ENCODE measurements around the gene MXRA8.
A peak's percentile ranks its signal among the peaks of the same experiment; 100 is the strongest.
"Not testable (repeated sequence)": the region's sequence is repeated elsewhere in the genome, so short reads cannot be mapped to it uniquely, and the experiment has no call there.

The MXRA8 gene

DNA sequence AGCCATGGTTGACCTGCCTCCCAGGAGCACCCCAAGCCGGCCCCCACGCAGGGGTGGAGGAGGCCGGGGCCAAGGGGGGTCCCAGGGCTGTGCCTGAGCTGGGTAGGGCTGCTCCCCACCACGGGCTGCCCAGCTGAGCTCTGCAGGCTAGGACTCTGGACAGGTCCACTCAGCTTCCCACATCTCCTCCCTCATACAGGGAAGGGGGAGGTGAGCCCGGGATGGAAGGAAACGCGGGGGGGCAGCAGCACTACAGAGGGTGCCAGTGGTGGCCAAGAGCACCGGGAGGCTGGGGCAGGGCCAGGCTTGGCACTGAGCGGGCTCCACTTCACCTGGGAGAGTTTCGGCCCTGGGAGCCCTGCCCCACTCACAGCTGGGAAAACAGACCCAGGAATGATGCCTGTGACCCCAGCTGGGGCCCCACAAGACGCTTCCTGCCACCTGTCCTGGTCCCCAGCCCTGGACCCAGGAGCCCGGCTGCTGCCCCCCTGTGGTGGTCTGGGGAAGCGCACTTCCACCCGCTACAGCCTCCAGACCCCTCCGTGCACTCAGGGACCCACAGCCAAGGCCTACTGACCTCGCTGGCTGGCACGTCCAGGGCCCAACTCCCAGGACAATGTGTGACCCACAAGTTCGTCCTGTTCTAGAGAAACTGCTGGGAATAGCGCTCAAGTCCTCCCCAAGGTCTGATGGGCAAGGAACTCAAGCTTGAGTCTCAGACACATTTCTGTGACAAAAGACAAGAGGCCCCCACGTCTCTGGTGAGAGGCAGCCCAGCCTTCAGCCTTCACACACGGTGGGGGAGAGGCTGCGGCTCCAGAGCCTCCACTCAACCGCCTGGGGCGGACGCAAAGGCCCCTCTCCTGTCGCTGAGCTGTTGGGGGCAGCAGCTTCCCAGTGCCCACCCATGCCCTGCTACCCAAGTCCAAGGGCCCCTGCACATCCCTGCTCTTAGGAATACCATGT is 13.7 kb upstream of the MXRA8 start:
- DNase-seq (ENCODE audit: low read depth, low spot score): peak; percentile 42
- no peak overlapping the region for H3K4me3 ChIP-seq (ENCODE audit: low read length)

DNA sequence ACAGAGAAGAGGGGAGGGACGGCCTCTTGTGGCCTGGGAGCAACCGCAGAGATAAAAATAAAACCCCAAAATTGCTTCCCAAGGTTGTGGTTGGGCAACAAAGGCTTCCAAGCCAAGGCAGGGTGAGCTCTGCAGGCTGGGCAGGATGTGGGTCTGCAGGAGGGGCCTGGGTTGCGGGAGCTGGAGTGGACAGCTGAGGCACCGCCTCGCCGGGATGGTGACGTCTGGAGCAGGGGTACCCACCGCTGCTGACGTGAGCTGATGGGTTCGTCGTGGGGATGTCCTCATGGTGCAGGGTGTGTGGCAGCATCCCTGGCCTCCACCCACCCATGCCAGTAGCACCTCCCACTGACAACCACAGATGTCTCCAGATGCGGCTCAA is 13.0 kb upstream of the MXRA8 start:
- DNase-seq (ENCODE audit: low read depth, low spot score): peak; percentile 84
- no peak overlapping the region for H3K4me3 ChIP-seq (ENCODE audit: low read length)

DNA sequence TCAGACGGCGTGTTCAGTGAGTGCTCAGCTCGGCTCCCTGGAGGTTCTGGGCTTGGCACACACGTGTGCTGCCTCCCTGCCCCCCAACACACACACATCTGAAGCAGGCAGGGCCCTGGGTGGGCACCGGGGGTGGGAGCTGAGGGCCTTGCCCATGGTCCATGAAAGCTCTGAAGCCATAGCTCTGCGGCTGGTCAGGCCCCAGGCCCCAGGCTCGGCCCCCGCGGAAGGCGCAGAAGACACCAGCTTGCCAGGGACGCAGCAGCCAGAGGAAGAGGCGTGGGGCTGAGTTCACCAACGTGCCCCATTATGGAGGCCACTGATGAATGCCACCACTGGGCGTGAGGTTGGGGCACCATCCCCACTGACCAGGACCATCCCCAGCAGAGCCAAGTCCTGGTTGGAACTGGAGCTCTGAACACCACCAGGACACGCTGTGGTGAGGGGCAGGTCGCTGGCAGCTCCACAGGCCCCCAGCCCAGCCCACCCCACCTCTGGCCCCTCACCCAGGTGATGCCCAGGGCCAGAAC is 12.5 kb upstream of the MXRA8 start:
- no peak overlapping the region for H3K4me3 ChIP-seq (ENCODE audit: low read length)
- DNase-seq (ENCODE audit: low read depth, low spot score): no peak

DNA sequence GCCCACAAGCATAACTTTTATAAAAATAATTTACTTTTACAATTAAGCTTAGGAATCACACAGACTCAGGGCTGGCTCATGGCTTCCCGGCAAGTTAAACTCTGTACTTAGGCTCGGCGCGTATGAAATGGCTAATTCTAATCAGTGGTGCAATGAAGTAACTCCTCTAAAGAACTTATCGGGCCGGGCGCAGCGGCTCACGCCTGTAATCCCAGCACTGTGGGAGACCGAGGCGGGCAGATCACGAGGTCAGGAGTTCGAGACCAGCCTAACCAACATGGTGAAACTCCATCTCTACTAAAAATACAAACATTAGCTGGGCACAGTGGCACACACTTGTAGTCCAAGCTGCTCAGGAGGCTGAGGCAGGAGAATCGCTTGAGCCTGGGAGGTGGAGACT is 11.7 kb upstream of the MXRA8 start:
- not testable (repeated sequence) for H3K4me3 ChIP-seq (ENCODE audit: low read length); DNase-seq (ENCODE audit: low read depth, low spot score)

DNA sequence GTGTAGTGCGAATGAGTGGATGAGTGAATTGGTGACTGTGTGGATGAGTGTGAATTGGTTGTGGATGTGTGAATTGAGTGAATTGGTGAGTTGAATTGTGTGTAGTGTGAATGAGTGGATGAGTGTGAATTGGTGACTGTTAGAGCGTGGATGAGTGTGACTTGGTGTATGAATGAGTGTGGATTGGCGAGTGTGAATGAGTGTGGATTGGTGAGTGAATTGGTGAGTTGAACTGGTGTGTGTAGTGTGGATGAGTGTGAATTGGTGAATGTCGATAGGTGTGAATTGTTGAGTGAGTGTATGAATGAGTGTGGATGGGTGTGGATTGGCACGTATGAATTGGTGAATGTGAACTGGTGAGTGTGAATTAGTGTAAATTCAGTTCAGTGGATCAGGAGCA is 9.0 kb upstream of the MXRA8 start:
- no peak for DNase-seq (ENCODE audit: low read depth, low spot score)
- H3K4me3 ChIP-seq (ENCODE audit: low read length): no peak overlapping the region

DNA sequence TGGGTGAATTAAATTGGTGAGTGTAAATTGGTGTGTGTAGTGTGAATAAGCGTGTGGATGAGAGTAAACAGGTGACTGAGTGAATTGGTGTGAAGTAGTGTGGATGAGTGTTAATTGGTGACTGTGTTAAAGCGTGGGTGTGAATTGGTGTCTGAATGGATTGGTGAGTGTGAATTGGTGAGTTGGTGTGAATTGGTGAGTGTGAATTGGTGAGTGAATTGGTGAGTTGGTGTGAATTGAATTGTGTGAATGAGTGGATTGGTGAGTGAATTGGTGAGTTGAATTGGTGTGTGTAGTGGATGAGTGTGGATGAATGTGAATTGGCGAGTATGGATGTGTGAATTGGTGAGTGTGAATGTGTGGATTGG is 8.3 kb upstream of the MXRA8 start:
- DNase-seq (ENCODE audit: low read depth, low spot score): no peak
- no peak overlapping the region for H3K4me3 ChIP-seq (ENCODE audit: low read length)

DNA sequence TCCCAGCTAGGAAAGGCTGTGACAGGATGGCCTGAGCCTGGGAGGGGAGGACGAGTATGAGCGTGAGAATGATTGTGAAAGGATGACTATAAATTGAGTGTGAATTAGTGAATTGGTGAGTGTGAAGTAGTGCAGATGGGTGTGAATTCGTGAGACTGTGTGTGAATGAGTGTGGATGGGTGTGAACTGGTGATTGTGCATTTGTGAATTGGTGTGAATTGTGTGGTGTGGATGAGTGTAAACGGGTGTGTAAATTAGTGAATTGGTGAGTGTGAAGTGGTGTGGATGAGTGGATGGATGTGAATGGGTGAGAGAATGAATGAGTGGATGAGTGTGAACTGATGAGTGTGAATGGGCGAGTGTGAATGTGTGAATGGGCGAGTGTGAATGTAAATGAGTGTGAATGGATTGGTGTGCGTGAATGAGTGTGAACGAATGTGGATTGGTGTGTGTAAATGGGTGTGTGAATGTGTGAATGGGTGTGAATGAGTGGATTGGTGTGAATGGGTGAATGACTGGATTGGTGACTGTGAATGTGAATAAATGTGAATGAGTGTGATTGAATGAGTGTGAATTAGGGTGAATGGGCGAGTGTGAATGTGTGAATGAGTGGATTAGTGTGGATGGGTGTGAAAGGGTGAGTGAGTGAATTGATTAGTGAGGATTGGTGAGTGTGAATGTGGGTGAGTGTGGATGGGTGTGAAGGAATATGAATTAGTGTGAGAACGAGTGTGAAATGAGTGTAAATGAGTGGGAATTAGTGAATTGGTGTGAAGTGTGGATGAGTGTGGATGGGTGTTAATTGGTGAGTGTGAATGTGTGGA is 7.7 kb upstream of the MXRA8 start:
- H3K4me3 ChIP-seq (ENCODE audit: low read length): no peak overlapping the region
- DNase-seq (ENCODE audit: low read depth, low spot score): no peak

DNA sequence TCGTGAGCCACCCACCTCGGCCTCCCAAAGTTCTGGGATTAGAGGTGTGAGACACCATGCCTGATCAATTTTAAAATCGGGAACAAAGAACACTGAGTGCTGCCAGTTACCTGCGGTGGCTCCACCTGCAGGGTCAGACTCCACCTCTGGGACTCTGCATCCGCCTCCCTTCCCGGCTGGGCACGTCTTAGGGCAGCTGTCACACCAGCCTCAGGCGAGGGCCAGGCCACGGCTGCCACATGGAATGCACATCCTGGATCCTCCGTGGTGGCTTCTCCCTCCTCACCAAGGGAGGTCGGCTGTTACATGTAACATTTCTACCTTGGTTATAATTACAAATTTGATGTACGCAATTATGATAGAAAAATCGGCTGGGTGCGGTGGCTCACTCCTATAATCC is 5.9 kb upstream of the MXRA8 start:
- no peak for DNase-seq (ENCODE audit: low read depth, low spot score)
- H3K4me3 ChIP-seq (ENCODE audit: low read length): no peak overlapping the region

DNA sequence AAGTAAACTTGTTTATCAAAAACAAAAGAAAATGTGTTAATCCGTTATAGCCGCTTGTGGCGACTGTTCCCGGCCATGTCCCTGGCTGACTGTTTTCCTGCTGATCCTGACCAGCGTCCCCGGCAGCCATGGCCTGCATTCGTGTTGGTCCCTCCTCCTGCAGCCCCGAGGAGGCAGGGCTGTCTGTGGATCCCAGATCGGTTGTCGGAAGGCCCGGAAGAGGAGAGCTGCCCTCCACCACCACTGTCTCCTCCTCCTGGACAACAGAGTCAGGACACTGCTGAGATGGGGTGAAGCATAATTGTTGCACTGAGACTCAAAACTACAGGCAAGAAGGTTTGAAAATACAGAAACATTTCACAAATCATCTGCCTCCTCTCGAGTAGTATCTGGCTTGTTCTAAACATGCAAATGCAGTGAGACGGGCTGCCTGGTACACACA is 3.6 kb upstream of the MXRA8 start:
- DNase-seq (ENCODE audit: low read depth, low spot score): no peak

DNA sequence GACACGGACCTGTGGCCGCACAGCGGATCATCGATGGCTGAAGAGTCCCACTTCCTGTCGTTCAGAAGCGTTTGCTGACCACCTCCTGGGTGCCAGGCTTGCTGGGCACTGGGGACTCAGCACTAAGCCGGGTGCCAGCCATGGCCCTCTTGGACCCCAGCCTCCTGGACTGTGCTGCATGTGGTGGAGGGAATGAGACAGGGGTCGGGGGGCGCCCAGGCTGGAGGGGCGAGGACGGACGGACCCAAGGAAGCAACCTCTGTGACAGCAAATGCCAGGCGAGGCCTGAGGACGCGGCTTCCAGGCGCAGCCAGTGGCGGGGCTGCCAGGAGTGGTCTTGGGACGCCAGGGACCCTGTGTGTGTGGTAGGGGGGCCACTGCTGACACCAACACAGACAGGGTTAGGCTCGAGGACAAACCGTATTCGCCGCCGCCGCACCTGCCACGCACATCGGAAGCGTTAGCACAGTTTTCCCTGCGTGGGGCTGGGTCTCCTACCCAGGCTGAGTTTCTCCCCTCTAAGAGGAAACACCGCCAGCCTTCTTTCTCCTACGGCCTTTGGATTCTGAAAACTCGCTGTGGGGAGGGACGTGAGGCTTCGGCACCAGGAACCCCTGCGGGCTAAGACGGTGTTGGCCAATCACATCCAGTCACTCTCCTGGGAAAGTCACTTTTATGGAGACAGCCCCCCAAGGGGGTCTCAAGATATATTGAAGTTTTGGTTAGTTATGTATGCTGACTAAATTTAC is 3.1 kb upstream of the MXRA8 start:
- no peak for DNase-seq (ENCODE audit: low read depth, low spot score)
- no peak overlapping the region for H3K4me3 ChIP-seq (ENCODE audit: low read length)

More for the DNA sequence above, 3.6 kb upstream of the MXRA8 start:
- no peak overlapping the region for H3K4me3 ChIP-seq (ENCODE audit: low read length)

DNA sequence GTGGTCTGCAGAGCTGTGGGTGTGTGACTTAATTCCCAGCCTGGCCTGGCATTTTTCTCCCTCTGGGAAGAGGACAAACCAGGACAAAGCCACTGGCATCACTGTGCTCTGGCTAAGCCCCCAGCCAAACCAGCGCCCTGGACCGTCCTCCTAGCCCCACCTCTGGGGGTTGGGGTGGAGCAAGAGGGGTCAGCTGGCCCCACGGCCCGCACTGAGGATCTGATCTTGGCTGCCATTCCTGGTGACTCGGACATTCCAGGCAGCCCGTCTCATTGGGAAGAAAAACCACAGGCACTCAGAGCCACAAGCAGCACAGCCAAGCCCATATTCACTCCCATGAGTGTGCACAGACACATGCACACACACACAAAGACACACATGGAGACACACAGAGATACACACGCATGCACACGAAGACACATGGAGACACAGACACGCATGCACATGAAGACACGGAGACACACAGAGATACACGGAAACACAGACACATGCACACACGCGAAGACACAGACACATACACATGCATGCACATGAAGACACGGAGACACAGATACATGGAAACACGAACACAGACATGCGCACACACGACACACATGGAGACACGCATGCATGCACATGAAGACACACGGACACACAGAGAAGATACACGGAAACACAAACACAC is 2.3 kb upstream of the MXRA8 start:
- H3K4me3 ChIP-seq (ENCODE audit: low read length): no peak overlapping the region
- DNase-seq (ENCODE audit: low read depth, low spot score): no peak

DNA sequence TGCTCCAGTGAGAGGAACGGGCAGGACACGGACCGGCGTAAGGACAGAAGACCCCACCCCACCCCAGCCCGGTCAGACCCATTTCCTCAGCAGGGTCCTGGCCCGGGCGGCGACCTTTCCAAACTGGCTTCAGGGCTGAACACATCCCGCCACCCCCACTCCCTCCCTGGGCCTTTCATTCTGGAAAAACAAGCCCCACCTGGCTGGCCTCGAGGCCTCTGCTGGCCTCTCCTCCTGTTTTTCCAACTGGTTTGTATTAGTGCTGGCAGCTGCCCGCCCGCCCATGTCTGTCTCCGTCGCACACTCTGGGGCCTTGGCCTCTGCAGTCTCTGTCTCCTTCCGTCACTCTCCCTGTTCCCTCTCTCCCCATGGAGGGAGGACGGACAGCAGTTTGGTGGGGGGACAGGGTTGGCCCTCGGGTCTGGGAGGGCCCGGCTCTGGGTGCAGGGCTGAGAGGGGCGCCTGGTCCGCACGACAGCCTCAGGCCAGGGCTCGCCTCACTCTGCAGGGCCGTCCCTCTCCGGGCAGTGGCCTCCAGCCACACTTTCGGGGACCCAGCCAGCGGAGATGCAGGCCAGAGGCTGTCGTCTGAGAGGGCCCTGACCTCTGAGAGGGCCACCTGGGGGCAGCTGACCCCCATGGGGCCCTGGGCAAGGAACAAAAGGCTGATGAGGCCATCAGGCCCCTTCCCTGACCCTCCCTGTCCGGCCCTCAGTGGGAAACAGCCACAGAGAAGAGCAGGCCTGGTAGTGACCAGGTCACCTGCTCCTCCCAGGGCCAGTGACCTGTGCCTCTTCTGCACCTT is 1.5 kb upstream of the MXRA8 start:
- H3K4me3 ChIP-seq (ENCODE audit: low read length): no peak overlapping the region
- no peak for DNase-seq (ENCODE audit: low read depth, low spot score)

DNA sequence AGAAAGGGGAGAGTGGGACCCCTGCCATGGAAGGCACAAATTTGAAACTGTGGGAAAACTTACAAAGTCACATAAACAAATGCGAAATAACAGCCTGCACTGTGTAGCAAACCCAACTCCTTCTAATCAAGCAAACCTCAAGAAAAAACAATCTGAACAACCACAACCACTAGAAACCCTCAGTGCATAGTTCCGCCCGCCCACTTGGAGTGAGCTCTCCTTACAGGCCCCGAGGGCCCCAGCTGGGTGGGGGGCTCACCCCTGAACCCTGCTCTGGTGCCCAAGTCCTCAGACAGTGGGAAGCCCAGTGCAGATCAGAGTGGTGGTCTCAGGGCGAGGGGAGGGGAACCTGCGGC is 931 bp upstream of the MXRA8 start:
- peak; percentile 46 for DNase-seq (ENCODE audit: low read depth, low spot score)

DNA sequence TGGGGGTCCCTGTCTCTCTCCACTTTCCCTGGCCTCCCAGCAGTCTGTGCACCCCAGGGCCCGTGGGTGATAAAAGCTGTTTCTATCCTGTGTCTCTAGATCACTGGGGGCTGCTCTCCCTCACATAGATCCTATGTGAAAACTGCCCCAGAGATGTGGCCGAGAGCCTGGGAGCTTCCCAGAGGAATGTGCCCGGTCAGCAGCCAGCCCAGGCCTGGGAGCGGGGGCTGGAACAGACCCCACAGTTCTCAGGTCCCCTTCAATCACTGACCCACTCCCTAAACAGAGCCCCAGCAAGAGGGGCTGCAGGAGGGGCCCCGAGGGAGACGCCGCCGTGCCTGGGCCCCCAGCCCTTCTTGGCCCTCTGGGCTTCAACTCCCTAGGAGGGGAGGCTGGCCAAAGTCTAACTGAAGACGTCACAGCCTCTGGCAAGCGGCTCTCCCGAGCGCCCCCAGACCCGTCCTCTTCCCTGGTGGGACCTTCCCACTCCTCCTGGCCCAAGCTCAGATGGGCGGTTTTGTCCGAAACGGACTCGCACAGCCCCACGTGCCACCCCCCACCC is 403 bp downstream of the MXRA8 start:
- H3K4me3 ChIP-seq (ENCODE audit: low read length): no peak overlapping the region

More for the DNA sequence above, 931 bp upstream of the MXRA8 start:
- no peak overlapping the region for H3K4me3 ChIP-seq (ENCODE audit: low read length)

DNA sequence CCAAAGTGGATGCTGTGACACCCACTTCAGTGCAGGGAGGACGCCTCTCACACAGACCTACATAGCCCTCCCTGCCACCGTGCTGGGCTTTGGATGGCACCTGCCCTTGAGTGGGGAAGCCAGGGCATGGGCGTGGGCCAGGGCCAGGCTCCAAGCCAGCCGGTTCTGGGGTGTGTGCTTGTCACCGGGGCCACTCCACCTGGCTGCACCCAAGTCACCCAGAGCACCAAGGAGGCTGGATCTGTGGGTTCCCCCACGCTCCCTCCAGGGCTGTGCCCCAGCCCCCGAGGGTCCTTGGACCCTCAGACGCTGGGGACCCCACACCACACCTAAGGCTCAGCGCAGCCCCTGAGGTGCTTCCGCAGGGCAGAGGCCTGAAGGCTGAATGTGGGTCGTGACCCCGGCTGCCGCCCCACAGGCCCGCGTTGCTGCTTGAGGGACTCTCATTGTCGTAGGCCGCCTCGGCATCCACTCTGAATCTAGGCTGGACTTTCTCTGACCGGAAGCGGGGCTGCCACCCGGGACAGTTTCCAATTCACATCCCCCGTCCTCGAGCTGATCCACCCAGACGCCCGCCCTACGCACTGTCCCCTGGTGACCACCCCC is 1.5 kb downstream of the MXRA8 start:
- H3K4me3 ChIP-seq (ENCODE audit: low read length): no peak overlapping the region
- no peak for DNase-seq (ENCODE audit: low read depth, low spot score)

More for the DNA sequence above, 403 bp downstream of the MXRA8 start:
- no peak for DNase-seq (ENCODE audit: low read depth, low spot score)

DNA sequence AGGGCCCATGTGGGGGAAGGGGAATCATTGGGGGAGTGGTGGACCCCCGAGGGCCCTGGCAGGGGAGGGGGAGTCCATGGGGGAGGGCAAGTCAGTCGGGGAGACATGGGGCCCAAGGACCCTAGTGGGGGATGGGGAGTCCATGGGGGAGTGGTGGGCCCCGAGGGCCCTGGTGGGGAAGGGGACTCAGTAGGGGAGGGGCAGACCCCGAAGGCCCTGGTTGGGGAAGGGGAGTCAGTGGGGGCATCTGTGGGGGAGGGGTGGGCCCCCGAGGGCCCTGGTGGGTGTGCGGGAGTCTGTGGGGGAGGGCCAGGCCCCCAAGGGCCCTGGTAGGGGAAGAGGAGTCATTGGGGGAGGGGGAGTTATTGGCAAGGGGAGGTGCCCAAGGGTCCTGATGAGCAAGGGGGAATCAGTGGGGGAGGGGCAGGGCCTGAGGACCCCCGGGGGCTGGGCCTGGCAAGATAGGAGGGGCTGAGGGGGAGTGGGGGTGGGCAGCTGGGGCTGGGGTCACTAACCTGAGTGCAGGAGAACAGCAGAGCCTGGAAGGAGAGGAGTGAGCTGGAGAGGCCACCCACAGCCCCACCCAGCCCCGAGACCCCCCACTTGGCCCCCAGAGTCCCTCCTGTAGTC is 2.1 kb downstream of the MXRA8 start:
- DNase-seq (ENCODE audit: low read depth, low spot score): no peak
- H3K4me3 ChIP-seq (ENCODE audit: low read length): no peak overlapping the region

DNA sequence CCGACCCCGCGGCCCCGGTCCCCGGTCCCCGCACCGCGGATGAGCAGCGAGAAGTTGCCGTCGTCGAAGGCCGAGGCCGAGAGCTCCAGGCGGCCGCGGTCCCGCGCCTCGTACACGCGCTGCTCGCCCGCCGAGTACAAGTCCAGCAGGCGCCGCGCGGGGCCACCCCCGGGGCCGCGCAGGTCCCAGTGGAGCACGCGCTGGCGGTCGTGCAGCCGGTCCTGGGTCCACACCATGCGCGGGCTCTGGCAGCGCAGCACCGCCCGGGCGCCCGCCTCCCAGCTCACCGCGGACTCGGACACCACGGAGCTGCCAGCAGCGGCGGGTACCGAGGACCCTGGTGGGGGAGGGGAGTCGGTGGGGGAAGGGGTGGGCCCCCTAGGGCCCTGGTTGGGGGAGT is 2.9 kb downstream of the MXRA8 start:
- DNase-seq (ENCODE audit: low read depth, low spot score): no peak
- no peak overlapping the region for H3K4me3 ChIP-seq (ENCODE audit: low read length)
